Measurements from ENCODE around the gene THSD4. TPM values are rescaled to one million over a fixed set of nuclear protein-coding genes. Genes with fewer than 3 reads are reported as not detected.

Gene THSD4
- total RNA-seq, 2 experiments from 2014 or later, result 0.08 TPM; not detected in 1

GRCh38 chr15:71811752-71812735, 696.8 kb downstream of the THSD4 start:
- ChIA-PET CTCF (no interaction called here), POLR2A (no interaction called here)
- H3K9me3 Mint-ChIP-seq, result no peaks in the 10 kb centered on the region
- H3K36me3 Mint-ChIP-seq (ENCODE audit: low read depth), result no peaks in the 10 kb centered on the region
- no peak overlapping the region for H3K4me3 Mint-ChIP-seq
- no peaks in the 10 kb centered on the region for H3K27me3 Mint-ChIP-seq
- H3K4me1 Mint-ChIP-seq, result no peaks in the 10 kb centered on the region
- DNase-seq, result no peak
- H3K27ac Mint-ChIP-seq, result no peak overlapping the region

DNA sequence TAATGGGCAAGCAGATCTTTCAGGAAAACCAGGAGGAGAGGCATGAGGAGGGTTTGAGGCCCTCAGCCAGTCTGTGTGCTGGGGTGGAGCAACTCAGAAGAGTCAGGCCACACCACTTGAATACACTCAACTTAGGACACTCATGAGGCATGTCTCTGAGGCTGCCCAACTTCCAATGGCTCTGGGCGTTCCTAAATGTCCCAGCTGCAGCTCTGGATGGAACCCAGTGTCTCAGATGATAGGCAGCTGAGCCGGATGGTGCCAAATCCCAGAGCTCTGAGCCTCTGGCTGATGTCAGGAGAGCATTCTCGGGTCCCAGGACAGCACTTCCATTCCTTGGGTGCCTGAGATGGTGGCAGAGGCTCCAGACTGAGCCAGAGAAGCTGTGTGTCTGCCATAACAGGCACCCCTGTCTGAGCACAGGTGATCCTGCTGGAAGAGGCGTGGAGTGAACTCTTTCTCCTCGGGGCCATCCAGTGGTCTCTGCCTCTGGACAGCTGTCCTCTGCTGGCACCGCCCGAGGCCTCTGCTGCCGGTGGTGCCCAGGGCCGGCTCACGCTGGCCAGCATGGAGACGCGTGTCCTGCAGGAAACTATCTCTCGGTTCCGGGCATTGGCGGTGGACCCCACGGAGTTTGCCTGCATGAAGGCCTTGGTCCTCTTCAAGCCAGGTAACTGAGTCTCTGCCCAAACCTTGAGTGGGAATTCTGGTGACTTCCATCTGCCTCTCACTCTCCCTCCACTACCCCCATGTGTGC, 697.9 kb downstream of the THSD4 start:
- no peak overlapping the region for H3K27ac Mint-ChIP-seq
- H3K27me3 Mint-ChIP-seq, result no peaks in the 10 kb centered on the region
- POLR2A ChIA-PET, result no interaction called here
- peaks cover under 1% of the 10 kb centered on the region for H3K9me3 Mint-ChIP-seq
- H3K36me3 Mint-ChIP-seq (ENCODE audit: low read depth), result no peaks in the 10 kb centered on the region
- CTCF ChIA-PET, result no interaction called here
- DNase-seq, result no peak
- H3K4me3 Mint-ChIP-seq, result no peak overlapping the region
- no peaks in the 10 kb centered on the region for H3K4me1 Mint-ChIP-seq

GRCh38 chr15:71813723-71814470, 698.6 kb downstream of the THSD4 start:
- H3K36me3 Mint-ChIP-seq (ENCODE audit: low read depth), result no peaks in the 10 kb centered on the region
- H3K4me1 Mint-ChIP-seq, result no peaks in the 10 kb centered on the region
- DNase-seq, result no peak
- H3K27ac Mint-ChIP-seq, result no peak overlapping the region
- no peak overlapping the region for H3K4me3 Mint-ChIP-seq
- CTCF ChIA-PET, result no interaction called here
- POLR2A ChIA-PET, result no interaction called here
- H3K27me3 Mint-ChIP-seq, result no peaks in the 10 kb centered on the region
- H3K9me3 Mint-ChIP-seq, result peaks cover 6% of the 10 kb centered on the region

- Mint-ChIP-seq H3K27me3 (no peaks in the 10 kb centered on the region), H3K36me3 (ENCODE audit: low read depth) (no peaks in the 10 kb centered on the region), H3K9me3 (peaks cover 15% of the 10 kb centered on the region), H3K27ac (no peak overlapping the region), H3K4me3 (no peak overlapping the region), H3K4me1 (no peaks in the 10 kb centered on the region)
- ChIA-PET CTCF (no interaction called here), POLR2A (interaction anchor here (0.6 kb wide), 1 partner anchor 255 kb away, joined by 3 read pairs; no protein-coding TSS in a partner anchor)
- DNase-seq, result no peak
Measured at GRCh38 chr15:71815301-71815700, 700.0 kb downstream of the THSD4 start.

- no peak overlapping the region for H3K27ac Mint-ChIP-seq
Measured at GRCh38 chr15:71817351-71817750, 702.1 kb downstream of the THSD4 start.

DNA sequence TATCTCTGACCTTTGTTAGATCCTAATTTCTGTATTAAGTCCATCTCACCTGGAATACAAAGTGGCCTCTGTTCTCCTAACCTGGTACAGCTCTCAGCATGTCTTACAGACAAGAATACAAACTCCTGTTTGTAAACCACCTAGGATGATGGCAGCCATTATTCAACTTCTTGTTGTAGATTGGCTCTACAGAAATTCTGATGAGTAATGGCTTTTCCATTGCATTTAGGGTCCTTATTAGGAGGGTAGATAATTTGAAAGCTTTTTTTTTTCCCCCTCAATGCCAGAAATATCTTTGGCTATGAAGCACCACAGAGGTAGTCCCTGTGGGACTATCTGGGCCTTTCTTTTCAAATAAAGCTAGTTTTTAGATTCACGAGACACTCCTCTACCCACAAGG, 704.9 kb downstream of the THSD4 start:
- no peaks in the 10 kb centered on the region for H3K4me1 Mint-ChIP-seq
- DNase-seq, result no peak
- no peak overlapping the region for H3K4me3 Mint-ChIP-seq
- no peaks in the 10 kb centered on the region for H3K27me3 Mint-ChIP-seq
- POLR2A ChIA-PET, result no interaction called here
- H3K27ac Mint-ChIP-seq, result no peak overlapping the region
- CTCF ChIA-PET, result no interaction called here
- H3K36me3 Mint-ChIP-seq (ENCODE audit: low read depth), result peaks cover 16% of the 10 kb centered on the region
- peaks cover 38% of the 10 kb centered on the region for H3K9me3 Mint-ChIP-seq

More at GRCh38 chr15:71817351-71817750, 702.1 kb downstream of the THSD4 start:
- ChIA-PET CTCF (interaction anchor here (1.1 kb wide), 1 partner anchor 9 kb away, joined by 3 read pairs; no protein-coding TSS in a partner anchor), POLR2A (no interaction called here)
- DNase-seq, result no peak
- peaks cover 29% of the 10 kb centered on the region for H3K9me3 Mint-ChIP-seq
- peaks cover 5% of the 10 kb centered on the region for H3K36me3 Mint-ChIP-seq (ENCODE audit: low read depth)
- no peak overlapping the region for H3K4me3 Mint-ChIP-seq
- H3K27me3 Mint-ChIP-seq, result no peaks in the 10 kb centered on the region
- no peaks in the 10 kb centered on the region for H3K4me1 Mint-ChIP-seq

GRCh38 chr15:71821547-71822129, 706.4 kb downstream of the THSD4 start:
- DNase-seq, result no peak
- Mint-ChIP-seq H3K36me3 (ENCODE audit: low read depth) (peaks cover 25% of the 10 kb centered on the region), H3K27me3 (no peaks in the 10 kb centered on the region), H3K9me3 (peaks cover 38% of the 10 kb centered on the region), H3K4me3 (no peak overlapping the region), H3K27ac (no peak overlapping the region), H3K4me1 (no peaks in the 10 kb centered on the region)
- ChIA-PET CTCF (no interaction called here), POLR2A (no interaction called here)

DNA sequence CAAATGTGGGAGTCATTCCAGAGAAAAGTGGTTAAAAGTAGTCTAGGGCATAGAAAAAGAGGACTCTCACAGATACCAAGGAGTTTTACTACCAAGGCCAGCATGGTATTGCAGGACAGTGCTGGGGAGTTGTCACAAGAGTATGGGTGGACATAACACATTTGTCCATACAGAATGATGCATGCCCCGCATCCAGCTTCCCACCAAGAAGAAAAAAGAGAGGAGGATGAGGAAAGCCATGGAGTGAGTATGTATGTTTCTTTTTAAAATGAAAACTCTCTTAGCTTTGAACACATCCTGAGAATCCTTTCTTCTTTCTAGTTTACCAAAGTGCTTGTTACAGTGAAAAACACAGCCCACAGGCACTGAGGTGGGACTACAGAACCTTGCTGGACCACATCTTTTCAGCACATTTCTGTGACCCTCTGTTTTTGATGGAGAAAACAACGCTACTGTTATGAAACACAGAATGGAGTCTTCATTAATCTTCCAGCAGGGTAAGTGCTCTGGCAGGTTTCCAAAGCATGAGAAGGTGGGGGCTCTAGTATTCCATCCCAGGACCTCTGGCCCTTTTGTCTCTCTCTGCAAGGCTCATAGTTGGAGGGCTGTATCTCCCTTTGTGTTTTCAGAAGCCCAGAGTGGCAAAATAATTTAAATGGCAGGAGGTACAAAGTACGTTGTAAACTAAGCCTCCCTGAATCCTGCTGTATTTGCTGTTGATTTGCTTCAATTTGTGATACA, 707.8 kb downstream of the THSD4 start:
- H3K27ac Mint-ChIP-seq, result no peak overlapping the region
- POLR2A ChIA-PET, result no interaction called here
- H3K36me3 Mint-ChIP-seq (ENCODE audit: low read depth), result peaks cover 36% of the 10 kb centered on the region
- H3K4me3 Mint-ChIP-seq, result no peak overlapping the region
- no peaks in the 10 kb centered on the region for H3K4me1 Mint-ChIP-seq
- no peaks in the 10 kb centered on the region for H3K27me3 Mint-ChIP-seq
- no peak for DNase-seq
- CTCF ChIA-PET, result no interaction called here
- peaks cover 38% of the 10 kb centered on the region for H3K9me3 Mint-ChIP-seq

DNA sequence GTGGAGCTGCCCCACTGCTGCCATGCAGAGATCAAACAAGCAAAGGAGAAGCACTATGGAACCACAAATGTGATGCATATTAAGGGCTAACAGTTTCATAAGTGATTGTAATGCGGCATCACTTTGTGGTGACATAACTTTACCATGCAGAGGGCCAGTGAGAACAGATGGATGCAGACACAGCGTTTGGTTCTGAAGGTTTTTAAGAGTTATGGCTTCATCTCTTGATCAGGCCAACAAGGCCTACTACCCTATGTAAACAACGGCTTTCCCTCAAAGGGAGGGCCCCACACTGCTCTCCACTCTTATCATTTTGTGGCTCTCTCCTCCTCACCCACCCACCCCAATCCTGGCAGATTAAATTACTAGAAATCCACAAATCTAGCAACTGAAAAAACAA, 708.5 kb downstream of the THSD4 start:
- no peaks in the 10 kb centered on the region for H3K4me1 Mint-ChIP-seq
- CTCF ChIA-PET, result no interaction called here
- no peak for DNase-seq
- no peaks in the 10 kb centered on the region for H3K27me3 Mint-ChIP-seq
- POLR2A ChIA-PET, result no interaction called here
- H3K27ac Mint-ChIP-seq, result no peak overlapping the region
- peaks cover 44% of the 10 kb centered on the region for H3K36me3 Mint-ChIP-seq (ENCODE audit: low read depth)
- H3K9me3 Mint-ChIP-seq, result peaks cover 32% of the 10 kb centered on the region
- H3K4me3 Mint-ChIP-seq, result no peak overlapping the region

GRCh38 chr15:71825021-71825730, 709.9 kb downstream of the THSD4 start:
- no peak overlapping the region for H3K27ac Mint-ChIP-seq
- H3K4me3 Mint-ChIP-seq, result no peak overlapping the region
- no peaks in the 10 kb centered on the region for H3K4me1 Mint-ChIP-seq
- H3K9me3 Mint-ChIP-seq, result peaks cover 24% of the 10 kb centered on the region
- no peak for DNase-seq
- H3K27me3 Mint-ChIP-seq, result no peaks in the 10 kb centered on the region
- ChIA-PET CTCF (no interaction called here), POLR2A (no interaction called here)
- peaks cover 53% of the 10 kb centered on the region for H3K36me3 Mint-ChIP-seq (ENCODE audit: low read depth)

GRCh38 chr15:71826196-71826595, 710.9 kb downstream of the THSD4 start:
- Mint-ChIP-seq H3K27ac (no peak overlapping the region), H3K9me3 (peaks cover 17% of the 10 kb centered on the region), H3K4me1 (no peaks in the 10 kb centered on the region), H3K36me3 (ENCODE audit: low read depth) (peaks cover 54% of the 10 kb centered on the region), H3K4me3 (no peak overlapping the region), H3K27me3 (no peaks in the 10 kb centered on the region)
- ChIA-PET CTCF (no interaction called here), POLR2A (no interaction called here)
- DNase-seq, result no peak

DNA sequence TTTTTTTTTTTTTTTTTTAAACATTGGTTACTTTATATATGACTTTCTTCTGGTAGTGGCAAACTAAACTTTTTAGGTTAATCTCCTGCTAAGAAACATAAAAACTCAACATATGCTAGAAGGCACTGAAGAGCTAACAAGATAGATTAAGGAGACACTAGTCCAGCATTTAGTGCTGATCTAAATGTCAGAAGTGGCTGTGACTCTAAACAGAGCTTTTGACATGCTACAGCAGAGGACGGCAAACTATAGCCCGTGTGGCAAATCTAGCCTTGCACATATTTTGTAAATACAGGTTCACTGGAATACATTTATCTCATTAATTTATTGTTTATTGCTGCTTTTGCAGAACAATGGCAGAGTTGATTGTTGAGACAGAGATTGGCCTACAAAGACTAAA, 715.7 kb downstream of the THSD4 start:
- Mint-ChIP-seq H3K4me1 (no peaks in the 10 kb centered on the region), H3K27me3 (no peaks in the 10 kb centered on the region), H3K4me3 (no peak overlapping the region), H3K27ac (no peak overlapping the region), H3K36me3 (ENCODE audit: low read depth) (peaks cover 36% of the 10 kb centered on the region), H3K9me3 (no peaks in the 10 kb centered on the region)
- ChIA-PET POLR2A (no interaction called here), CTCF (no interaction called here)
- no peak for DNase-seq
